Measurements from ENCODE around the gene GADD45G. TPM values are rescaled to one million over a fixed set of nuclear protein-coding genes. Genes with fewer than 3 reads are reported as not detected.

The GADD45G gene, protein sequence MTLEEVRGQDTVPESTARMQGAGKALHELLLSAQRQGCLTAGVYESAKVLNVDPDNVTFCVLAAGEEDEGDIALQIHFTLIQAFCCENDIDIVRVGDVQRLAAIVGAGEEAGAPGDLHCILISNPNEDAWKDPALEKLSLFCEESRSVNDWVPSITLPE
- 1 to 10 TPM; 3.7 to 5.0 TPM for total RNA-seq

DNA sequence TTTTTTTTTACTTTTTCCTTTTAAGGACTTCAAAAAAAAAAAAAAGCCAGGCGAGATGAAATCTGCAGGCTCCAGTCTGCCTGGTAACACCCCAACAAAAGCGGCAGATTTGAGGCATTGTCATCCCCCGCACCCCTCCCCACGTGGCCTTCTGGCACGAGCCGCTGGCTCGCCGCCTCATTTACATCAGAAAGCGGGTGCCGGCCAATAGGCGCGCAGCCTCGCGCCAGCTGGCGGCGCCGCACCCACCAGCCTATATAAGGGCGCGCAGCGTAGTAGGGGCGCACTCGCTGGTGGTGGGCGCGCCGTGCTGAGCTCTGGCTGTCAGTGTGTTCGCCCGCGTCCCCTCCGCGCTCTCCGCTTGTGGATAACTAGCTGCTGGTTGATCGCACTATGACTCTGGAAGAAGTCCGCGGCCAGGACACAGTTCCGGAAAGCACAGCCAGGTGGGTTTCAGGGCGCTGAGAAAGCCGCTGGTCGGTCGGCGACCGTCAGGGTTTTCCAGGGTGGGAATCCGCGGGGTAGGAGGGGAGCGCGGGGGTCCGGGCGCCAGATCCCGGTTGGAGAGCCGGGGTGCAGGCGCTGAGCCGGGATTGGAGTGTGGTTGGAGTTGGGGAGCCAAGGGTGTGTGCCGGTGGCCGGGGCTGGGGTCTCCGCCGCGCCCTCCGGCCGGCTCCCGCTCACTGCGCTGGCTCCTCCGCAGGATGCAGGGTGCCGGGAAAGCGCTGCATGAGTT, at the start of gene GADD45G:
Gene GADD45G, plus strand, starts transcription at position 284 of the 736 bp plus-strand sequence. Its CDS starts 110 bp downstream, at position 394.
- DNase-seq (peak; percentile 94), ATAC-seq (peak; percentile 60)
- Mint-ChIP-seq H3K36me3 (ENCODE audit: low read depth) (no peaks in the 10 kb centered on the region), H3K27me3 (peaks cover 3% of the 10 kb centered on the region), H3K4me1 (ENCODE audit: low read depth) (peaks cover 23% of the 10 kb centered on the region), H3K27ac (peak within 1 kb of the TSS; percentile 76), H3K9me3 (no peaks in the 10 kb centered on the region), H3K4me3 (peak within 1 kb of the TSS; percentile 84)
- intact Hi-C loops (cut with micrococcal nuclease) = loop anchor here (10.0 kb wide), 1 partner anchor 100 kb away; no protein-coding TSS in a partner anchor
- TF ChIP-seq, protein P1, sequence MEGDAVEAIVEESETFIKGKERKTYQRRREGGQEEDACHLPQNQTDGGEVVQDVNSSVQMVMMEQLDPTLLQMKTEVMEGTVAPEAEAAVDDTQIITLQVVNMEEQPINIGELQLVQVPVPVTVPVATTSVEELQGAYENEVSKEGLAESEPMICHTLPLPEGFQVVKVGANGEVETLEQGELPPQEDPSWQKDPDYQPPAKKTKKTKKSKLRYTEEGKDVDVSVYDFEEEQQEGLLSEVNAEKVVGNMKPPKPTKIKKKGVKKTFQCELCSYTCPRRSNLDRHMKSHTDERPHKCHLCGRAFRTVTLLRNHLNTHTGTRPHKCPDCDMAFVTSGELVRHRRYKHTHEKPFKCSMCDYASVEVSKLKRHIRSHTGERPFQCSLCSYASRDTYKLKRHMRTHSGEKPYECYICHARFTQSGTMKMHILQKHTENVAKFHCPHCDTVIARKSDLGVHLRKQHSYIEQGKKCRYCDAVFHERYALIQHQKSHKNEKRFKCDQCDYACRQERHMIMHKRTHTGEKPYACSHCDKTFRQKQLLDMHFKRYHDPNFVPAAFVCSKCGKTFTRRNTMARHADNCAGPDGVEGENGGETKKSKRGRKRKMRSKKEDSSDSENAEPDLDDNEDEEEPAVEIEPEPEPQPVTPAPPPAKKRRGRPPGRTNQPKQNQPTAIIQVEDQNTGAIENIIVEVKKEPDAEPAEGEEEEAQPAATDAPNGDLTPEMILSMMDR (IDR thresholded peaks at IDR 0.05) = no peak
- ChIA-PET POLR2A (interaction anchor here (0.6 to 1.6 kb wide), 5 partner anchors 14 to 227 kb away, joined by 3 to 5 read pairs (median 3); no protein-coding TSS in a partner anchor), CTCF (interaction anchor here (1.0 to 16.5 kb wide), 5 partner anchors 74 to 499 kb away, joined by 3 to 355 read pairs (median 3); no protein-coding TSS in a partner anchor)

DNA sequence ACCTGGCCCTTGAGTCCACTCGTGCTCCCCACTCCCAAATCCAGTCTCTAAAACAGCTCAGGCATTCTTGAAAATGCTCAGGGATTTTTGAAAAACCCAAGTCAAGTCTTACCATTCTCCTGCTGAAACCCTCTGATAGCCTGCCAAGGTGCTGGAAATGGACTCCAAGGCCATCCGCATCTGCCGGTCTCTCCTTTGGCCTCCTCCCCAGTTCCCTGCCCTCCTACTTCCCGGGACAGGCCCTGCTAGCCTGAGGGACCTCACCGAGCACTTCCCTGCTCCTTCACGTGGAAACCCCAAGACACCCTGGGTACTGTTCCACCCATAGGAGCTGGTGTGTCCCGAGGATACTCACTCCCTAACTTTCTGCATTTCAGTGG, 49.8 kb upstream of the GADD45G start:
- Mint-ChIP-seq H3K27me3 (no peaks in the 10 kb centered on the region), H3K4me3 (no peak overlapping the region), H3K4me1 (ENCODE audit: low read depth) (peaks cover 23% of the 10 kb centered on the region), H3K9me3 (no peaks in the 10 kb centered on the region), H3K36me3 (ENCODE audit: low read depth) (no peaks in the 10 kb centered on the region), H3K27ac (no peak overlapping the region)
- DNase-seq (no peak), ATAC-seq (no peak)
- ChIA-PET POLR2A (interaction anchor here (0.6 to 0.7 kb wide), 2 partner anchors 75 to 240 kb away, joined by 3 read pairs; no protein-coding TSS in a partner anchor), CTCF (interaction anchor here (1.2 to 2.5 kb wide), 3 partner anchors 9 to 126 kb away, joined by 3 to 10 read pairs (median 6); no protein-coding TSS in a partner anchor)
- TF ChIP-seq, protein P1 (IDR thresholded peaks at IDR 0.05) = no peak
- intact Hi-C loops (cut with micrococcal nuclease) = no loop called here

DNA sequence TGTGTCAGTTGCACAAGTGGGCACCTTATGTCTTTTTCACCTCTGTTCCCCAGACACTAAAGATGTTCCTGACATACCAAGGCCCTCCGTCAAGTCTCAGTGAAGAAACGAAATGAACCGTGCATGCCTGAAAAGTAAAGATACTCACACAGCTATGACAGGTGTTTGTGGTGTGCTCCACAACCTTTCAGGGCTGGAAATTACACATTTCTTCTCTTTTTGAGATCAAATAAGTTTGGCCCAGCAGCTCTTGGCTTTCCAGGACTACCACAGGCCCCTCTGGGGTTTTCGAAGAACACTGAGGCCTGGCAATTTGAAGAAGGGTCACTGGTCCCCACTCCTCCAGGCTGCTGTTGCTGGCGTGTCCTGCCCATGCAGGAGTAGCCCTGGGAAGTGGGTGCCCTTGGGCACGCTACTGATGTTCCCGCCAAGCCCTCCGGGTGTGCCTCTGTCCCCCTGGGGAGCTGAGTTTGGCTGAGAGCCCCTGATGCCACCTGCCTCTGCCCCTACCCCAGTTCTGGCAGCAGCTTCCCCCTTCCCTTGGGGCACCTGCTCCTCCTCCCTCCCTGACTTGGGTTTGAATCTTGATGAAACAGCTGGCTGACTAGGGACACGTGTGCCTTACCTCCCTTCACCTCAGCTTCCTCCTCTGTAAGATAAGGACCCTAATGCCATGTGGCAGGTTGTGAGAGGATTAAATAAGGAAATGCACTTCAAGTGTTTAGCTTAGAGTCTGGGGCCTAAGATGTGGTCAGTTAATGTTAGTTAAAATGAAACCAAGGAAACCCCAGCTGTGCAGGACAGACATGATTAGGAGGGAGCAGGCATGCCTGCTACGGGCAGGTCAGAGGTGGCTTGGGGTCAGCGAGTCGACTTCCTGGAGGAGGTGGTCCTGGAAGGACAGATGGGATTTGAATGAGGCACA, 49.1 kb upstream of the GADD45G start:
- no peak for DNase-seq
- Mint-ChIP-seq H3K4me1 (ENCODE audit: low read depth) (peaks cover 23% of the 10 kb centered on the region), H3K27me3 (no peaks in the 10 kb centered on the region), H3K27ac (peak overlapping the region; percentile 58), H3K9me3 (no peaks in the 10 kb centered on the region), H3K4me3 (no peak overlapping the region), H3K36me3 (ENCODE audit: low read depth) (no peaks in the 10 kb centered on the region)
- intact Hi-C loops (cut with micrococcal nuclease) = no loop called here
- peak; percentile 45 for ATAC-seq
- TF ChIP-seq, protein P1 (IDR thresholded peaks at IDR 0.05) = no peak
- ChIA-PET POLR2A (interaction anchor here (0.6 to 0.7 kb wide), 4 partner anchors 76 to 241 kb away, joined by 3 read pairs; no protein-coding TSS in a partner anchor), CTCF (interaction anchor here (0.9 to 2.5 kb wide), 4 partner anchors 9 to 127 kb away, joined by 3 to 10 read pairs (median 4); no protein-coding TSS in a partner anchor)

DNA sequence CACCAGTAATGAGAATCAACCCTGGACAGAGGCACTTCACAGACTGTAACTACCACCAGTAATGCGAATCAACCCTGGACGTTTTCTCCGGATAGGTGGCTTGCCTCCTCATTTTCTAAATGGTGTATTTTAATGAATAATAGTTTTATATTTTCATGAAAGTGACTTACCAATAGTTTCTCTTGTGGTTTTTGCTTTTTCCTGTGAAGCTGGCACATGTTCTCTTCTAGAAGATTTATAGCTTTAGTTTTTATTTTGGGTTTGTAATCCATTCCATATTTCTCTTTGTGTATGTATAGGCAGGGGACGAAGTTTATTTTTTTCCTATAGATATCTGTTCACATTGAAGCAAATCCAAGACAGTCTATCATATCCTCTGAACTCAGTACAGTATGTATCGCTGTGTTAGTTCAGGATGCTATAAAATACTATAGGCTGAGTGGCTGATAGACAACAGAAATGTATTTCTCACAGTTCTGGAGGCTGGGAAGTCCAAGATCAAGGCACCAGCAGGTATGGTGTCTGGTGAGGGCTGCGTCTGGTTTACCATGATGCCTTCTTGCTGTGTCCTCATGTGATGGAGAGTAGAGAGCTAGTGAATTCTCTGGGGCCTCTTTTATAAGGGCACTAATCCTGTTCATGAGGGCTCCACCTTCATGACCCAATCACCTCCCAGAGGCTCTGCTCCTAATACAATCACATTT, 46.5 kb upstream of the GADD45G start:
- Mint-ChIP-seq H3K36me3 (ENCODE audit: low read depth) (no peaks in the 10 kb centered on the region), H3K4me3 (no peak overlapping the region), H3K27me3 (no peaks in the 10 kb centered on the region), H3K27ac (no peak overlapping the region), H3K9me3 (no peaks in the 10 kb centered on the region), H3K4me1 (ENCODE audit: low read depth) (peaks cover 23% of the 10 kb centered on the region)
- TF ChIP-seq, protein P1 (IDR thresholded peaks at IDR 0.05) = no peak
- ATAC-seq (no peak), DNase-seq (no peak)
- intact Hi-C loops (cut with micrococcal nuclease) = no loop called here
- POLR2A ChIA-PET = interaction anchor here (0.6 kb wide), 1 partner anchor 168 kb away, joined by 4 read pairs; no protein-coding TSS in a partner anchor
- CTCF ChIA-PET = interaction anchor here (1.1 to 4.0 kb wide), 5 partner anchors 9 to 45 kb away, joined by 3 to 26 read pairs (median 4); no protein-coding TSS in a partner anchor

Data from activated CD8-positive, alpha-beta T cell treated with anti-CD3 and anti-CD28 coated beads for 36 hours (primary cell).